Gastroesophageal sphincter (tissue), 4 donors: ENCODE data around the gene PPFIA3. TPM values are rescaled to one million over a fixed set of nuclear protein-coding genes. Genes with fewer than 3 reads are reported as not detected.

Experiments
- ATAC-seq: fragments of 150-250 bp; one replicate; pipeline ENCODE4 v1.9.1; 2016; ENCODE audit warnings: mild to moderate bottlenecking, moderate library complexity
- H3K27ac ChIP-seq, 4 donors: fragments of 200-600 bp; sonication (generic) in 3 of 4; 1 replicate in 3 of 4; 2 replicates in 1 of 4; pipeline ENCODE4 v1.5.1; 2016 to 2019
- H3K27me3 ChIP-seq: fragments of 200-600 bp; sonication (generic); one replicate; pipeline ENCODE4 v1.5.1; 2019
- H3K36me3 ChIP-seq, 2 donors: fragments of 200-600 bp; sonication (generic); one replicate each; pipeline ENCODE4 v1.5.1; 2019; ENCODE audit warnings: control low read depth in 1 of 2
- H3K4me1 ChIP-seq, 3 donors: fragments of 200-600 bp; sonication (generic); 1 replicate in 2 of 3; 2 replicates in 1 of 3; pipeline ENCODE4 v1.5.1; 2016 to 2019; ENCODE audit warnings: control low read depth in 2 of 3
- H3K4me3 ChIP-seq, 2 donors: fragments of 200-600 bp; sonication (generic); one replicate each; pipeline ENCODE4 v1.5.1; 2019; ENCODE audit warnings: mild to moderate bottlenecking in 1 of 2, moderate library complexity in 1 of 2
- H3K9me3 ChIP-seq, 3 donors: fragments of 200-600 bp; sonication (generic); one replicate each; pipeline ENCODE4 v1.5.1; 2017 to 2019; ENCODE audit warnings: control low read depth in 2 of 3
- CTCF ChIP-seq, 4 experiments: fragments of 200-600 bp in 2 of 4; fragments of 450-650 bp in 2 of 4; sonication (generic) in 1 of 4; IDR thresholded peaks; one replicate each; pipeline ENCODE4 v1.5.1; 2017 to 2019; ENCODE audit warnings: antibody characterized with exemption in 4 of 4, mild to moderate bottlenecking in 2 of 4, moderate library complexity in 2 of 4
- EP300 ChIP-seq: sonication (generic); formaldehyde crosslinking; IDR thresholded peaks from one replicate; pipeline ENCODE4 v1.6.1; 2017; ENCODE audit warnings: antibody characterized with exemption, mild to moderate bottlenecking
- POLR2A ChIP-seq, 2 donors: fragments of 450-650 bp; IDR thresholded peaks; one replicate each; pipeline ENCODE4 v1.6.1; 2017; ENCODE audit warnings: antibody characterized with exemption in 2 of 2, mild to moderate bottlenecking in 2 of 2, moderate library complexity in 1 of 2
- POLR2AphosphoS5 ChIP-seq: sonication (generic); formaldehyde crosslinking; IDR thresholded peaks from one replicate; pipeline ENCODE4 v1.6.1; 2017; ENCODE audit warnings: antibody characterized with exemption
- WGBS, 2 donors: methylation state at CpG; one replicate each; pipeline ENCODE4 v1.1.5; 2018; ENCODE audit warnings: low coverage in 1 of 2; 5-methylcytosine and 5-hydroxymethylcytosine counted together
- total RNA-seq, 4 donors: library from RNA; depleted of rRNA; stranded (reverse); fragments of >200 nt; gene quantifications; one replicate each; pipeline ENCODE4 v1.1.0, GENCODE V29; 2016

Gene PPFIA3
- total RNA-seq, 4 donors from 2014 or later, result 3.6 to 7.6 (median 5.0) TPM

GRCh38 chr19:49094505-49095482 is 24.6 kb upstream of the PPFIA3 start:
- TF ChIP-seq POLR2A (IDR thresholded peaks at IDR 0.05), result no peak
- TF ChIP-seq CTCF (IDR thresholded peaks at IDR 0.05), result no peak
- TF ChIP-seq EP300, result no peak
- TF ChIP-seq POLR2AphosphoS5, result no peak
- Histone ChIP-seq H3K9me3 (no peaks in the 10 kb centered on the region), H3K4me3 (no peak overlapping the region), H3K4me1 (peaks cover 0 to 46% (median 0%) of the 10 kb centered on the region in 3 donors), H3K27me3 (no peaks in the 10 kb centered on the region), H3K36me3 (peaks cover 0 to 99% of the 10 kb centered on the region in 2 donors), H3K27ac (peak overlapping the region in 1 of 4 donors; percentile 20)
- 49 to 53% methylated on average over 10 to 22 of the region's 23 CpGs for WGBS, 2 donors
- ATAC-seq, result no peak

GRCh38 chr19:49097453-49098288 is 21.7 kb upstream of the PPFIA3 start:
- peak; percentile 80 for ATAC-seq
- Histone ChIP-seq H3K4me3 (no peak overlapping the region), H3K9me3 (no peaks in the 10 kb centered on the region), H3K4me1 (peaks cover 0 to 39% (median 0%) of the 10 kb centered on the region in 3 donors), H3K27ac (peak overlapping the region in 1 of 4 donors; percentile 51), H3K36me3 (peaks cover 0 to 99% of the 10 kb centered on the region in 2 donors), H3K27me3 (no peaks in the 10 kb centered on the region)
- 27 to 54% methylated on average over 6 of the region's 8 CpGs for WGBS, 2 donors
- no peak for TF ChIP-seq EP300
- no peak for TF ChIP-seq POLR2AphosphoS5
- TF ChIP-seq POLR2A (IDR thresholded peaks at IDR 0.05), result no peak
- TF ChIP-seq CTCF (IDR thresholded peaks at IDR 0.05), result peak in 3 of 4 experiments; percentile 96 to 98 (median 96)

DNA sequence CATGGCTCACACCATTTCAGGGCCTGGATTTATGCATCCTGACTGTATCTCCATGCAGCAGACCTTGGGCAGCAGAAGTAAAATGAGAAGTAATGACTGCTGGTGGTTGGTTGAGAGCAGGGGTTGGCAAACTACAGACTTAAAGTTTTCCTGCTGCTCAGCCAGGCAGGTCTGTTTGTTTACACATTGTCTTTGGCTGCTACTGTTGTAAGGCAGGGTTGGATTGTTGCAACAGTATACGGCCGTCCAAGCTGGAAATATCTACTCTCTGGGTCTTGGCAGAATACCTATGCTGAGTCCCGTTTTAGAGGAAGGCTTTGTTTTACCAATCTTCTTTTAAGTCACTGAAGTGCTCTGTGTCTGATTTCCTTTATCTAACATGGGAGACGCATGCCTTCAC is 20.5 kb upstream of the PPFIA3 start:
- WGBS, 2 donors, result 76% methylated on average over 4 of the region's 4 CpGs; no CpG with 5 or more reads in 1 of the 2 donors
- Histone ChIP-seq H3K9me3 (no peaks in the 10 kb centered on the region), H3K4me3 (no peak overlapping the region), H3K27me3 (no peaks in the 10 kb centered on the region), H3K4me1 (peaks cover 0 to 38% (median 0%) of the 10 kb centered on the region in 3 donors), H3K36me3 (peaks cover 0 to 99% of the 10 kb centered on the region in 2 donors), H3K27ac (no peak overlapping the region)
- TF ChIP-seq CTCF (IDR thresholded peaks at IDR 0.05) (no peak), EP300 (no peak), POLR2AphosphoS5 (no peak), POLR2A (IDR thresholded peaks at IDR 0.05) (no peak)
- no peak for ATAC-seq

GRCh38 chr19:49101160-49101559 is 18.2 kb upstream of the PPFIA3 start:
- Histone ChIP-seq H3K27me3 (no peaks in the 10 kb centered on the region), H3K36me3 (peaks cover 0 to 100% of the 10 kb centered on the region in 2 donors), H3K4me3 (no peak overlapping the region), H3K27ac (no peak overlapping the region), H3K9me3 (no peaks in the 10 kb centered on the region), H3K4me1 (peaks cover 0 to 19% (median 0%) of the 10 kb centered on the region in 3 donors)
- ATAC-seq, result no peak
- TF ChIP-seq CTCF (IDR thresholded peaks at IDR 0.05), result no peak
- TF ChIP-seq POLR2A (IDR thresholded peaks at IDR 0.05), result no peak
- no peak for TF ChIP-seq POLR2AphosphoS5
- no peak for TF ChIP-seq EP300
- 100% methylated on average over 1 of the region's 12 CpGs; no CpG with 5 or more reads in 1 of the 2 donors for WGBS, 2 donors
